COLO829 (cell line): ENCODE data around the gene HCLS1.
"Not testable (repeated sequence)": the region's sequence is repeated elsewhere in the genome, so short reads cannot be mapped to it uniquely, and the experiment has no call there.

ENCODE experiments used
- DNase-seq: peaks from one replicate; pipeline ENCODE4 v3.0.0; 2012; ENCODE audit warnings: low spot score

The HCLS1 gene

GRCh38 chr3:121658716-121659435, 1.8 kb downstream of the HCLS1 start:
- no peak for DNase-seq

- DNase-seq = no peak
Measured at GRCh38 chr3:121654493-121655385, 6.0 kb downstream of the HCLS1 start.

- DNase-seq = no peak
Measured at GRCh38 chr3:121651684-121652083, 9.0 kb downstream of the HCLS1 start.

GRCh38 chr3:121649645-121650044, 11.1 kb downstream of the HCLS1 start:
- DNase-seq = no peak

GRCh38 chr3:121648219-121648958, 12.3 kb downstream of the HCLS1 start:
- no peak for DNase-seq

GRCh38 chr3:121645054-121645453, 15.6 kb downstream of the HCLS1 start:
- DNase-seq = no peak

GRCh38 chr3:121642601-121643314, 17.9 kb downstream of the HCLS1 start:
- DNase-seq = no peak

GRCh38 chr3:121641127-121641526, 19.6 kb downstream of the HCLS1 start:
- DNase-seq = no peak

- DNase-seq = no peak
Measured at GRCh38 chr3:121637922-121638321, 22.8 kb downstream of the HCLS1 start.

GRCh38 chr3:121630355-121630754, 30.3 kb downstream of the HCLS1 start:
- no peak for DNase-seq

- DNase-seq = no peak
Measured at GRCh38 chr3:121629601-121630000, 31.1 kb downstream of the HCLS1 start.

- DNase-seq = no peak
Measured at GRCh38 chr3:121627622-121628021, 33.1 kb downstream of the HCLS1 start.

- DNase-seq = no peak
Measured at GRCh38 chr3:121627211-121627610, 33.5 kb downstream of the HCLS1 start.

GRCh38 chr3:121626495-121626894, 34.2 kb downstream of the HCLS1 start:
- DNase-seq = no peak

GRCh38 chr3:121624147-121624899, 36.4 kb downstream of the HCLS1 start:
- no peak for DNase-seq

- DNase-seq = no peak
Measured at GRCh38 chr3:121621491-121621890, 39.2 kb downstream of the HCLS1 start.

- DNase-seq = no peak
Measured at GRCh38 chr3:121619691-121620090, 41.0 kb downstream of the HCLS1 start.

GRCh38 chr3:121606106-121606505, 54.6 kb downstream of the HCLS1 start:
- DNase-seq = no peak

GRCh38 chr3:121604759-121605158, 55.9 kb downstream of the HCLS1 start:
- no peak for DNase-seq

- no peak for DNase-seq
Measured at GRCh38 chr3:121601212-121601812, 59.4 kb downstream of the HCLS1 start.

GRCh38 chr3:121599900-121600299, 60.8 kb downstream of the HCLS1 start:
- not testable (repeated sequence) for DNase-seq
